Left kidney (tissue), 2 donors: Measurements from ENCODE around the gene PIAS4. TPM values are rescaled to one million over a fixed set of nuclear protein-coding genes. Genes with fewer than 3 reads are reported as not detected.

ENCODE experiments used
- DNase-seq: peaks from one replicate; pipeline ENCODE4 v3.0.0-alpha.2; 2013
- polyA plus RNA-seq: library from polyadenylated mRNA; unstranded; fragments of 120-200 nt; gene quantifications from one replicate; pipeline ENCODE4 v1.2.1, GENCODE V29; 2013; ENCODE audit not compliant: insufficient read length

PIAS4 gene
- polyA plus RNA-seq, 1 donor, result 32.6 TPM

GRCh38 chr19:3975637-3976087, 31.9 kb upstream of the PIAS4 start:
- DNase-seq, result no peak

DNA sequence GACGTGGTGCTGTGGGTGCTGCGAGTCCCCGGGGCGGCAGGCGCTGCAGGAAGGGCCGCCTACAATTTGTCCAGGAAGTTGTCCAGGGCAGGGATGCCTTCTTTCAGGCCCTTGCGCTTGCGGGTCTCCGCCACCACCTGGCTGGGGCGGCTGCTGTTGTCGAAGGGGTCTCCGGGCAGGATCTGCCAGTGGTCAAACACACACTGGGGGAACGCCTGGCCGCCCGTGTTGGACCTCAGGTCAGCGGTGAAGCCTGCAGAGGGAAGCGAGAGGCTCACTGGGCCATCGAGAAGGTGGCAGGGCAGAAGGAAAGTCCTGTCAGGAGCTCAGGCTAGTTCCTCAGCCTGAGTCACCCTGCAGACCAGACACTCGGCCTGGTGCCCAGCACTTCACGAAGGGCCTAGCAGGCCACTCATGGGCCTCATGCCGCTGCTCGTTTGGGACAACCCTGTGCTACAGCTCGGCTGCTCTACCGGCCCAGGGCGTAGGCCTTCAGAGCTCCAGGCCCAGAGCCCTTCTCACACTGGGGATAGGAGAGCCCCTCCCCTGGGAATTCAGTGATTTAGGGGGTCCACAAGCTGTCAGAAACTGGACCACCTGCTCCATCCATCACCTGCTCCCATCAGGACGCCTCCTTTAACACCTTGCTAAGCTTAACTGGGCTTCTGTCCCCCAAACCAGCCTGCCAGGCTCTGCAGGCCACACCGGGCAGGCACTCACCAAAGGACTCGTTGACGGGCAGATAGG, 30.9 kb upstream of the PIAS4 start:
- DNase-seq, result no peak

GRCh38 chr19:3977242-3978143, 30.0 kb upstream of the PIAS4 start:
- no peak for DNase-seq

GRCh38 chr19:3978145-3978544, 29.4 kb upstream of the PIAS4 start:
- DNase-seq, result no peak

- DNase-seq, result no peak
Measured at GRCh38 chr19:3979289-3979673, 28.3 kb upstream of the PIAS4 start.

DNA sequence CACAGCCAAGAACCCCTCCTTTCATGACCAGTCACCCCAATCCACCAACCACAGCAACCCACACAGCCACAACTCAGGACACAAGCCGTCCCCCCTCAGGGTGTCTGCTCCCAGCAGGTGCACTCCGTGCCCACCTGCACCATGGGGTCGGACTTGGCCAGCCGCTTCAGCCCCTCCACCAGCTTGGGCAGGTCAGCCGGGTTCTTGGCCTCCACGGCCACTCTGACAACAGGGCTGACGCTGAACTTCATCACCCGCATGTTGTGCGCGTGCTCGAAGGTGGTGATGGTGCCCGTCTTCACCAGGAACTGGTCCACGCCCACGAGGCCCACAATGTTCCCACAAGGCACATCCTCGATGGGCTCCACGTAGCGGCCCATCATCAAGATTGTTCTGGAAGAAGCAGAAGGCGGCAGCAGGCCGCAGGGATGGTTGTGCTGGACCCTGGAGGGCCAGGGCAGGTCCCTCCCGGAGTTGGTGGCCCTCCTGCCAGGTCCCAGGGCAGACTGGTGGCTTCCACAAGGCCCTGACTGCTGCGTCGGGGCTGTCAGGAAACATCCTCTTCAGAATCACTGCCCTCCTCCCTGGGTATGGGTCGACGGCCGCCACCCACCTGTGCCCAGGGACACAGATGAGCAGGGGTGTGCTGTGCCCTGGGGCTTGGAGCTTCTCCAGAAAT, 27.7 kb upstream of the PIAS4 start:
- DNase-seq, result no peak

GRCh38 chr19:3980353-3981251, 26.9 kb upstream of the PIAS4 start:
- DNase-seq, result no peak

- DNase-seq, result no peak
Measured at GRCh38 chr19:3981373-3981735, 26.2 kb upstream of the PIAS4 start.

DNA sequence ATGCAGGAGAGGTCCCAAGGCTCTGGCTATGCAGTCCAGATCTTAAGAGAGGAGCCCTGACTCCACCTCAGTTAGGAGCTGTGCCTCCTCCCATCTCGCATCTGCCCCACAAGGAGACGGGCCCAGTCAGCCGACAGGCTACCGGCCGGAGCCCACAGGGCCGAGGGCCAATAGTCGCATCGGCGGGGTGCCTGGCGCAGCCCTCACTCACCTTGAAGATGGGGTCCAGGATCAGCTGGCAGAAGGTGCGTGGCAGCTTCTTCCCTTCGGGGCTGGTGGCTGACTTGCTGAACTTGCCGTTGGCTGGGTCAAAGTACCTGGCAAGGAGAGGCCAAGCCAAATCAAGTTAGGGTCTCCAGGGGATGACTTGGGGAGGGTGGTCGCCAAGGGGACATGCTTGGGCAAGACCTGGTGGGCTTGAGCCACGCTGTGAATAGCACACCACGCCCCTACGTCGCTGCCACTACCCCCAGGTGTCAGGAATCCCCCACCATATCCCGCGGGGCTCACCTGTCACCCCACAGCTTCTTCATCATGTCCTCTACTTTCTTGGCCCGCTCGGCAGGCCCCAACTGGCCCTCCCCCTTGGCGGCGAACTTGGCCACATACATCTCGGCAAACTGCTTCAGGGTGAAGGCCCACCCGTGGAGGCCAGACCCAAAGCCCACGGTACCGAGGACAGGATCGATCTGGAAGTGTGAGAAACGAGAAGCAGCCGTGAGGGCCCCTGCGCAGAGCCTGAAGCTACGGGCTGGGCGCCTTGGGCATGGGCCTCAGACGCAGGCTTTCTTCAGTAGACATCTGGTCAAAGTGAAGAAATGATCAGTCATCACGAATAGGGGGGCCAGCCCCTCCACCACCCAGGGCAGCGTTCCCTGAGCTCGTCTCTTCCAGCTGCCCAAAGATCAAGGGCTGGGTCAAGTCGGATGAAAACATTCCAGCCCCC, 25.5 kb upstream of the PIAS4 start:
- DNase-seq, result no peak

DNA sequence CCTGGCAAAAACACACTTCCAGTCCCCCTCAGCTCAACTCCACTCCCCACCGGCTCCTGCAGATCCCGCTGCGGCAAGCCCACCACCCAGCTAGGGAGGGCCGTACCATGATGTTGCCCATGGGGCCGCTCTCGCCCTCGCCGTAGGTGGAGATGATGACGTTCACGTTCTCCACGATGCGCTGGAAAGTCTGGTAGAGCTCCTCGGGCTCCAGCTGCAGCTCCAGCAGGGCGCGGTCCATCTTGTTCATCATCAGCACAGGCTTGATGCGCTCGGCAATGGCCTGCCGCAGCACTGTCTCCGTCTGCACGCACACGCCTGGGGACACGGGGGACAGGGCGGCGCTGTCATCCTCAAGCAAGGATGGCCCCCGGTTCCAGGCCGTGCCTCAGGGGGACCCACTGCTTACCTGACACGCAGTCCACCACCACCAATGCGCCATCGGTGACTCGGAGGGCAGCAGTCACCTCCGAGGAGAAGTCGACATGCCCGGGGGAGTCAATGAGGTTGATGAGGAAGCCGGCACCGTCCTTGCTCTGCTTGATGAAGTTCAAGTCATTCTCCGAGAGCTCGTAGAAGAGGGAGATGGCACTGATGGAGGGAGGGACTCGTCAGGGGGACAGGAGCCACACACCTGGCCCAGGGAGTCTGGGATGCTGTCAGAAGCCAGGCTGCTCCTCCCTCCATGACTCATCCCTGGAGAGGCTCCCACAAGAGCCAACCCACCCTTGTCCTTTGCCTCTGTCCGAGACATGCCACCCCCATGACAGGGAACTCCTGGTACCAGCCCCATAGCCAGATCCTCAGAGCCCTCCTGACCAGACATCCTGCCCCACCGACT, 24.6 kb upstream of the PIAS4 start:
- DNase-seq, result no peak

GRCh38 chr19:3983542-3983914, 24.0 kb upstream of the PIAS4 start:
- DNase-seq, result no peak

GRCh38 chr19:3983936-3984583, 23.5 kb upstream of the PIAS4 start:
- no peak for DNase-seq

- DNase-seq, result no peak
Measured at GRCh38 chr19:3984584-3984907, 23.0 kb upstream of the PIAS4 start.

- peak; percentile 89 for DNase-seq
Measured at GRCh38 chr19:3984908-3985642, 22.5 kb upstream of the PIAS4 start, which contains the start of gene EEF2. EEF2 (minus strand) TSS chr19:3985463; CDS start chr19:3985380, 83 bp downstream.

DNA sequence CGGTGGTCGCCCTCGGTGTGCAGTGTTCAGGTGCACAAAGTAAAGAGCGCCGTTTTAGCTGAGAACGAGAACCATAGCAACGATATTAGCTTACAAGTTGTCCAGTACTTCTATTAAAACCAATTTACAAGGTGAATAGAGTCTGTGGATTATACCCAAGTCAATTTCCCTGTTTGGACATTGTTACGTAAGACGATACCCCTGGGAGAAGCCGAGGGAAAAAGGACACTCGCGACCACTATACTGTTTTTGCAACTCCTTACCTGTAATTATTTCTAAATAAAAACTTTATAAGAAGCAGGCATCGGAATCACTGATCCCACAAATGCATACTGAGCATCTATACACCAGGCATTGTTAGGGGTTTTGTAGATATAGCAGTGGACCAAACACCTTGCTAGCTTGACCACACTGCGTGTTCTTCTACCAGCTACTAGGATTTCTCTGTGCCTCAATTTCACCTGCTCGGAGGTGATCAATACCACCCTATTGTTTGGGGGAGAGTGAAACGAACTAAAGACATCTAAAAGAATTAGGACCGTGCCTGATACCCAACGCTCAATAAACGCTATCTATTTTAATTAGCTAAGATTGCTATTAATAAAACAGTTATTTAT, 21.8 kb upstream of the PIAS4 start:
- no peak for DNase-seq

DNA sequence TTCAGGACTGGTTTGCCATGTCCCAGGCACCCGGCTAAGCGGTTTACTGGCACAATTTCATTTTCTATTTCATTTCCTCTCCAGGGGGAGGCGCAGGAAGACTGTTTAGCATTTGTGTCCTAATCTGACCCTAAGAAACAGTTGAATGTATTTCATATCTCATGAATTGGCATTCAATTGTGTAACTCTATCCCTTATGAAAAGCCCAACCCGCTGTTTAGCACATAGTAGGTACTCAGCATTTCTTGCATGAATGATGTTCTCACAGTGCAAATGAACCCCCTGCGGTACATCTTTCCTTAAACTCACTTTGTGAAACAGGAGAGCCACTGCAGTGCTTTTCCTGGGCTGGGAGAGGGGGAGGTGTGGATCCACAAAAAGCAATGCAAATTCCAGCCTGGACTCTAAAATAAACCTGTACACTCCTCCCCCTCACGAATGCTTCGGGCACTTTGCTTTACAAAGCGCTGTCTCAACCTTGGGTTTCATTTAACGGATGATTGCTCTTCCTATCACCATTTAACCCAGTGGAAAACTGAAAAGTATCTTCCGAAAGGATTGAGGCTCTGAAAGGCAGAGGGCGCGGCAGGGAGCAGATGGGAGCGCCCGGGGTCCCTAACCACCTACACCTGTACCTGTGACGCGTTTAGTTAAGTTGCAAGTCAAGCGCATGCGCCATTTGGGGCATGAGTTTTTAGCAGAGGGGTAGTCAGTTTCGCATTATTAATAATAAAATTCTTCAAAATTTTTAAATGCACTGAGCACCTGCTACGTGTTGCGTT, 21.1 kb upstream of the PIAS4 start:
- peak; percentile 78 for DNase-seq
